Activated T-cell treated with anti-CD3 and anti-CD28 coated beads, Interleukin-2, amount 50 U/mL, for 72 hours (primary cell): ENCODE data around the gene SF1. TPM values are rescaled to one million over a fixed set of nuclear protein-coding genes. Genes with fewer than 3 reads are reported as not detected.
A peak's percentile ranks its signal among the peaks of the same experiment; 100 is the strongest.

Experiments
- ATAC-seq, 2 donors: fragments of 150-1000 bp; cut with Tn5 transposase; replicated peaks in 1 of 2; 2 replicates each; pipeline ENCODE4 v1.10.0; 2021; ENCODE audit warnings: moderate library complexity in 2 of 2, mild to moderate bottlenecking in 1 of 2
- DNase-seq, 2 donors: peaks; one replicate each; pipeline ENCODE4 v3.0.0; 2021 to 2022; ENCODE audit warnings: mixed read lengths in 1 of 2
- H3K27ac Mint-ChIP-seq: one replicate; pipeline ENCODE4 v1.8.0; 2022; ENCODE audit warnings: mild to moderate bottlenecking, moderate library complexity, mixed read lengths
- H3K27me3 Mint-ChIP-seq: one replicate; pipeline ENCODE4 v1.8.0; 2022; ENCODE audit warnings: low read depth, mixed read lengths
- H3K36me3 Mint-ChIP-seq, 2 donors: one replicate each; pipeline ENCODE4 v1.8.0; 2022; ENCODE audit warnings: mixed read lengths in 2 of 2, mild to moderate bottlenecking in 1 of 2; ENCODE audit not compliant: insufficient read depth in 2 of 2
- H3K4me1 Mint-ChIP-seq: one replicate; pipeline ENCODE4 v1.8.0; 2022; ENCODE audit warnings: low read depth, mixed read lengths
- H3K4me3 Mint-ChIP-seq, 2 donors: one replicate each; pipeline ENCODE4 v1.8.0; 2022; ENCODE audit warnings: mild to moderate bottlenecking in 2 of 2, mixed read lengths in 2 of 2, moderate library complexity in 2 of 2
- H3K9me3 Mint-ChIP-seq, 2 donors: one replicate each; pipeline ENCODE4 v1.8.0; 2022; ENCODE audit warnings: mixed read lengths in 2 of 2
- total RNA-seq, 2 donors: library from RNA; stranded (reverse); gene quantifications; one replicate each; pipeline ENCODE4 v1.2.3, GENCODE V29; 2022

SF1 gene
- total RNA-seq, 2 donors from 2014 or later = 332 to 337 TPM

- Mint-ChIP-seq H3K27me3 (no peaks in the 10 kb centered on the region), H3K4me3 (no peak overlapping the region), H3K36me3 (peaks cover 0 to 2% of the 10 kb centered on the region in 2 donors), H3K4me1 (peaks cover 28% of the 10 kb centered on the region), H3K27ac (no peak overlapping the region), H3K9me3 (no peaks in the 10 kb centered on the region)
- DNase-seq = no peak
- ATAC-seq = no peak
These were observed 18.6 kb upstream of the SF1 start for GRCh38 chr11:64796757-64797541.

- H3K4me3 Mint-ChIP-seq = no peak overlapping the region
- DNase-seq (no peak), ATAC-seq (no peak)
- H3K4me1 Mint-ChIP-seq = peaks cover 20% of the 10 kb centered on the region
- no peaks in the 10 kb centered on the region for H3K9me3 Mint-ChIP-seq
- H3K36me3 Mint-ChIP-seq = peaks cover 0 to 2% of the 10 kb centered on the region in 2 donors
- no peak overlapping the region for H3K27ac Mint-ChIP-seq
- no peaks in the 10 kb centered on the region for H3K27me3 Mint-ChIP-seq
These were observed 17.9 kb upstream of the SF1 start for GRCh38 chr11:64796047-64796756.

GRCh38 chr11:64794526-64794925 lies 16.2 kb upstream of the SF1 start:
- H3K27me3 Mint-ChIP-seq = no peaks in the 10 kb centered on the region
- H3K4me1 Mint-ChIP-seq = peaks cover 13% of the 10 kb centered on the region
- ATAC-seq (no peak), DNase-seq (no peak)
- no peak overlapping the region for H3K27ac Mint-ChIP-seq
- no peaks in the 10 kb centered on the region for H3K9me3 Mint-ChIP-seq
- H3K4me3 Mint-ChIP-seq = no peak overlapping the region
- H3K36me3 Mint-ChIP-seq = peaks cover 0 to 2% of the 10 kb centered on the region in 2 donors

GRCh38 chr11:64793271-64794160 lies 15.2 kb upstream of the SF1 start:
- ATAC-seq (peak in 1 of 2 donors; percentile 8), DNase-seq (no peak)
- Mint-ChIP-seq H3K4me3 (no peak overlapping the region), H3K36me3 (no peaks in the 10 kb centered on the region), H3K27me3 (no peaks in the 10 kb centered on the region), H3K4me1 (peaks cover 13% of the 10 kb centered on the region), H3K27ac (peak overlapping the region; percentile 13), H3K9me3 (no peaks in the 10 kb centered on the region)

GRCh38 chr11:64792482-64792881 lies 14.1 kb upstream of the SF1 start:
- ATAC-seq (no peak), DNase-seq (no peak)
- Mint-ChIP-seq H3K4me3 (no peak overlapping the region), H3K27ac (no peak overlapping the region), H3K27me3 (no peaks in the 10 kb centered on the region), H3K4me1 (peaks cover 13% of the 10 kb centered on the region), H3K9me3 (no peaks in the 10 kb centered on the region), H3K36me3 (no peaks in the 10 kb centered on the region)

- H3K27me3 Mint-ChIP-seq = no peaks in the 10 kb centered on the region
- no peak for ATAC-seq
- no peak for DNase-seq
- no peak overlapping the region for H3K27ac Mint-ChIP-seq
- no peak overlapping the region for H3K4me3 Mint-ChIP-seq
- no peaks in the 10 kb centered on the region for H3K9me3 Mint-ChIP-seq
- H3K4me1 Mint-ChIP-seq = peaks cover 13% of the 10 kb centered on the region
- H3K36me3 Mint-ChIP-seq = no peaks in the 10 kb centered on the region
These were observed 13.5 kb upstream of the SF1 start for GRCh38 chr11:64791781-64792291.

- H3K36me3 Mint-ChIP-seq = no peaks in the 10 kb centered on the region
- no peak overlapping the region for H3K27ac Mint-ChIP-seq
- no peaks in the 10 kb centered on the region for H3K27me3 Mint-ChIP-seq
- DNase-seq (no peak), ATAC-seq (no peak)
- no peak overlapping the region for H3K4me3 Mint-ChIP-seq
- no peaks in the 10 kb centered on the region for H3K9me3 Mint-ChIP-seq
- H3K4me1 Mint-ChIP-seq = peaks cover 13% of the 10 kb centered on the region
These were observed 12.1 kb upstream of the SF1 start for GRCh38 chr11:64790205-64791095.

GRCh38 chr11:64789331-64790204 lies 11.2 kb upstream of the SF1 start:
- no peak for ATAC-seq
- Mint-ChIP-seq H3K36me3 (no peaks in the 10 kb centered on the region), H3K9me3 (no peaks in the 10 kb centered on the region), H3K27ac (no peak overlapping the region), H3K27me3 (no peaks in the 10 kb centered on the region), H3K4me1 (peaks cover 8% of the 10 kb centered on the region), H3K4me3 (no peak overlapping the region)
- no peak for DNase-seq

- ATAC-seq (peak in 1 of 2 donors; percentile 20), DNase-seq (no peak)
- Mint-ChIP-seq H3K27ac (no peak overlapping the region), H3K4me1 (peaks cover under 1% of the 10 kb centered on the region), H3K4me3 (no peak overlapping the region), H3K27me3 (no peaks in the 10 kb centered on the region), H3K36me3 (no peaks in the 10 kb centered on the region), H3K9me3 (no peaks in the 10 kb centered on the region)
These were observed 10.2 kb upstream of the SF1 start for GRCh38 chr11:64788321-64789215.

- H3K4me3 Mint-ChIP-seq = no peak overlapping the region
- ATAC-seq = peak; percentile 53 to 62
- H3K27ac Mint-ChIP-seq = no peak overlapping the region
- no peaks in the 10 kb centered on the region for H3K27me3 Mint-ChIP-seq
- H3K36me3 Mint-ChIP-seq = no peaks in the 10 kb centered on the region
- peak; percentile 60 to 63 for DNase-seq
- no peaks in the 10 kb centered on the region for H3K9me3 Mint-ChIP-seq
- H3K4me1 Mint-ChIP-seq = no peaks in the 10 kb centered on the region
These were observed 9.4 kb upstream of the SF1 start for GRCh38 chr11:64787526-64788320.
